ENCODE data around the gene SAPCD1.

Gene SAPCD1

GRCh38 chr6:31762356-31762755 is at the start of gene SAPCD1:
TSS of gene SAPCD1 (plus strand) at chr6:31762656. CDS start at chr6:31763055, 399 bp downstream.
- DNase-seq: no peak

GRCh38 chr6:31713465-31713864 is 49.0 kb upstream of the SAPCD1 start:
- no peak for DNase-seq

GRCh38 chr6:31713991-31714684 is 48.3 kb upstream of the SAPCD1 start:
- no peak for DNase-seq

- no peak for DNase-seq
Observed at GRCh38 chr6:31715022-31715958, 47.2 kb upstream of the SAPCD1 start, which contains the start of gene LY6G6D. TSS of gene LY6G6D (plus strand) at chr6:31715348. CDS start at chr6:31715356, 8 bp downstream.

GRCh38 chr6:31717499-31718222 is 44.8 kb upstream of the SAPCD1 start:
- no peak for DNase-seq

GRCh38 chr6:31718265-31718664 is 44.2 kb upstream of the SAPCD1 start:
- DNase-seq: no peak

- no peak for DNase-seq
Observed at GRCh38 chr6:31719001-31719400, 43.5 kb upstream of the SAPCD1 start.

GRCh38 chr6:31720196-31720770 is 42.2 kb upstream of the SAPCD1 start:
- no peak for DNase-seq

GRCh38 chr6:31721351-31722020 is 41.0 kb upstream of the SAPCD1 start, which contains the start of gene LY6G6C:
TSS of gene LY6G6C (minus strand) at chr6:31721746. CDS start at chr6:31721679, 67 bp downstream.
- DNase-seq: no peak

- no peak for DNase-seq
Observed at GRCh38 chr6:31722173-31722572, 40.3 kb upstream of the SAPCD1 start.

GRCh38 chr6:31723245-31723979 is 39.0 kb upstream of the SAPCD1 start, which contains the start of gene MPIG6B:
TSS of gene MPIG6B (plus strand) at chr6:31723373. CDS start at chr6:31723384, 11 bp downstream.
- no peak for DNase-seq

- no peak for DNase-seq
Observed at GRCh38 chr6:31723980-31724691, 38.3 kb upstream of the SAPCD1 start.

- no peak for DNase-seq
Observed at GRCh38 chr6:31725502-31726350, 36.7 kb upstream of the SAPCD1 start.

GRCh38 chr6:31727034-31727716 is 35.3 kb upstream of the SAPCD1 start:
- DNase-seq: no peak

- no peak for DNase-seq
Observed at GRCh38 chr6:31727717-31728671, 34.5 kb upstream of the SAPCD1 start.

GRCh38 chr6:31728767-31729514 is 33.5 kb upstream of the SAPCD1 start, which contains the start of gene DDAH2:
TSS of gene DDAH2 (minus strand) at chr6:31729299. CDS start at chr6:31729161, 138 bp downstream.
- DNase-seq: no peak

- DNase-seq: peak; percentile 82
Observed at GRCh38 chr6:31729515-31729978, 32.9 kb upstream of the SAPCD1 start.

All from fibroblast of skin of right biceps (primary cell).